ENCODE results near the gene EIF2AK3.
A peak's percentile ranks its signal among the peaks of the same experiment; 100 is the strongest.

EIF2AK3 gene

DNA sequence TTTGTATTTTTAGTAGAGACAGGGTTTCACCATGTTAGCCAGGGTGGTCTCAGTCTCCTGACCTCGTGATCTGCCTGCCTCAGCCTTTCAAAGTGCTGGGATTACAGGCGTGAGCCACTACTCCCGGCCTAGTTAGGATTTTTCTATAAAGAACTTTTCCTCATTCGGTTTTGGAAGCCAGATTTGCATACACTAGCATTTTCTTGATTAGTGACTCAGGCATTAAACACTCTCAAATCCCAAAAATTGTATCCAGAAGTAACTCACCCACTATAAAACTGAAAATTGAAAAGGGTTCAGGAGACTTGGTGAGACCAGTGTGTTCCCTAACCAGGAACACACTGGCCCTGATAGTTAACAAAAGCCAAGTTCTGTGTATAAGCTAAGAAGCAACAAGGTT, 25.2 kb downstream of the EIF2AK3 start:
- TF ChIP-seq, protein P1, sequence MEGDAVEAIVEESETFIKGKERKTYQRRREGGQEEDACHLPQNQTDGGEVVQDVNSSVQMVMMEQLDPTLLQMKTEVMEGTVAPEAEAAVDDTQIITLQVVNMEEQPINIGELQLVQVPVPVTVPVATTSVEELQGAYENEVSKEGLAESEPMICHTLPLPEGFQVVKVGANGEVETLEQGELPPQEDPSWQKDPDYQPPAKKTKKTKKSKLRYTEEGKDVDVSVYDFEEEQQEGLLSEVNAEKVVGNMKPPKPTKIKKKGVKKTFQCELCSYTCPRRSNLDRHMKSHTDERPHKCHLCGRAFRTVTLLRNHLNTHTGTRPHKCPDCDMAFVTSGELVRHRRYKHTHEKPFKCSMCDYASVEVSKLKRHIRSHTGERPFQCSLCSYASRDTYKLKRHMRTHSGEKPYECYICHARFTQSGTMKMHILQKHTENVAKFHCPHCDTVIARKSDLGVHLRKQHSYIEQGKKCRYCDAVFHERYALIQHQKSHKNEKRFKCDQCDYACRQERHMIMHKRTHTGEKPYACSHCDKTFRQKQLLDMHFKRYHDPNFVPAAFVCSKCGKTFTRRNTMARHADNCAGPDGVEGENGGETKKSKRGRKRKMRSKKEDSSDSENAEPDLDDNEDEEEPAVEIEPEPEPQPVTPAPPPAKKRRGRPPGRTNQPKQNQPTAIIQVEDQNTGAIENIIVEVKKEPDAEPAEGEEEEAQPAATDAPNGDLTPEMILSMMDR (conservative IDR thresholded peaks at IDR 0.05; ENCODE audit: control insufficient read depth, insufficient read depth, low read depth, low read length), result no peak
- no peak for DNase-seq (ENCODE audit: low read depth)
- H3K4me3 ChIP-seq (ENCODE audit: control insufficient read depth, low read depth, low read length), result no peak overlapping the region

DNA sequence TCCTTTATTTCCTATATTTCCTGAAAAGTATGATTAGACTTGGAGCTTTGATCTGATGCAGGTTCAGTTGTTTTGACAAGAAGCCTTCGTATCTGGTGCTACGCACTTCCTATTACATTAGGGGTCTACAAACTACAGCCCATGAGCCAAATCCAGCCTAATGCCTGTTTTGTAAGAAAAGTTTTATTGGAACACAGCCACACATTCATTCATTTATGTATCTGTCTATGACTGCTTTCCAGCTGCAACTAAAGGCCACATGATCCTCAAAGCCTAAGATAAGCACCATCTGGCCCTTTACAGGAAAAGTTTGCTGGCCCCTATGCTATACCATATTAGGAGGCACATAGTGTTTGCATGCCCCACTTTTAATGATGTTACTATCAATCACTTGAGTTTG, 26.0 kb downstream of the EIF2AK3 start:
- DNase-seq (ENCODE audit: low read depth), result no peak
- TF ChIP-seq, protein P1 (conservative IDR thresholded peaks at IDR 0.05; ENCODE audit: control insufficient read depth, insufficient read depth, low read depth, low read length), result no peak
- H3K4me3 ChIP-seq (ENCODE audit: control insufficient read depth, low read depth, low read length), result no peak overlapping the region

DNA sequence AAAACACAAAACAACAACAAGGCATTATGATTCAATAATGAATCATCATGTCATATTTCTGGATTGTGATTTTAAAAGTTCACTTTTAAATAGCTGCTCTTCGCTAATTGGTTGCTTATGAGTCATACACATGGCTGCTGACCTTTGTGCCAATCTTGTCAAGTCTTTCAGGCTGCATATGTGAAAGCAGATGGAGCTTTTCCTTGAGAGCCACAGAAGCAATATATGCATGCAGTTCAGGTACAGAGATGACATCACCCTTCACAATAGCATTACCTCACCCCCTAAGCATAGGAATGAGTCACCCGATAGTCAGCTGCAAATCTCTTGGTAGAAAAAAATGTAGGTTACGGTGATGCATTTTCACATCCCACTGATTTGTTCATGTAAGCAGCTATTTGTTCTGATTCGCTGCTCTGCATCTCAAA, 27.2 kb downstream of the EIF2AK3 start:
- TF ChIP-seq, protein P1 (conservative IDR thresholded peaks at IDR 0.05; ENCODE audit: control insufficient read depth, insufficient read depth, low read depth, low read length), result no peak
- no peak overlapping the region for H3K4me3 ChIP-seq (ENCODE audit: control insufficient read depth, low read depth, low read length)
- DNase-seq (ENCODE audit: low read depth), result peak; percentile 98

DNA sequence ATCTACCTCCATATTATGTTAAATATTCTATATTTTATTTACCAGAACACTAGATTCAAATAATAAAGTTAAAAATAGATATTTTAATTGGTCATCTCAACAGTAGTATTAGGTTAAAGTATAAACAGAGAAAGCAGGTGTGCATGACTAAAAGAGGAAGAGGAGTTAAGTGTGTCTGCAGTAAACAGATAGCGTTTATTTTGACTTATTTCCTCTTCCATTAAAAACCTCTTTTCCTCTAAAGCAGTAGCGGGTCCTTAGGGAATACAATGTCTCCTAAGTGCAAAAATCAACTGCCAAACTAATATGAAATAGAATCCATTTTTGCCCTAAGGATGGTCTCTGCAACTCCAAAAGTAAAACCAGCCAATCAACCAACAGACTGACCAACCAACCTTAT, 27.7 kb downstream of the EIF2AK3 start:
- TF ChIP-seq, protein P1 (conservative IDR thresholded peaks at IDR 0.05; ENCODE audit: control insufficient read depth, insufficient read depth, low read depth, low read length), result no peak
- no peak overlapping the region for H3K4me3 ChIP-seq (ENCODE audit: control insufficient read depth, low read depth, low read length)
- DNase-seq (ENCODE audit: low read depth), result no peak

DNA sequence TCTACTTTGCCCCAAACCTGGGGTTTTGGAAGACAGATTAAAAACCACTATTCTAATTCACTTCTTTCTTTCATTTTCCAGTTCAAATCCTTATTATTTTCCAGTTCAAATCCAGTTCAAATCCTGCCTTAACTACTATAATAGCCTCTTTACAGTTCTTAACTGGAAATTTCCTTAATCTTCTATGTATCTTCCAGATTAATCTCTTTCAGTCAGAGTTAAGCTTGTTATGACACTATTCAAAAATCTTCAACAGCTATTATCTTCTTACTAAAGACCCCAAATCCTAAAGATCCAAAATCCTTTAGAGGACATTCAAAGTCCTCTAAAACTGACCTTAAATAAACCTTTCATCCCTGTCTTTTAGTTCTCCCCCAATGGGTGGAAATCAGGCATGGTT, 30.1 kb downstream of the EIF2AK3 start:
- H3K4me3 ChIP-seq (ENCODE audit: control insufficient read depth, low read depth, low read length), result no peak overlapping the region
- TF ChIP-seq, protein P1 (conservative IDR thresholded peaks at IDR 0.05; ENCODE audit: control insufficient read depth, insufficient read depth, low read depth, low read length), result no peak
- DNase-seq (ENCODE audit: low read depth), result no peak

DNA sequence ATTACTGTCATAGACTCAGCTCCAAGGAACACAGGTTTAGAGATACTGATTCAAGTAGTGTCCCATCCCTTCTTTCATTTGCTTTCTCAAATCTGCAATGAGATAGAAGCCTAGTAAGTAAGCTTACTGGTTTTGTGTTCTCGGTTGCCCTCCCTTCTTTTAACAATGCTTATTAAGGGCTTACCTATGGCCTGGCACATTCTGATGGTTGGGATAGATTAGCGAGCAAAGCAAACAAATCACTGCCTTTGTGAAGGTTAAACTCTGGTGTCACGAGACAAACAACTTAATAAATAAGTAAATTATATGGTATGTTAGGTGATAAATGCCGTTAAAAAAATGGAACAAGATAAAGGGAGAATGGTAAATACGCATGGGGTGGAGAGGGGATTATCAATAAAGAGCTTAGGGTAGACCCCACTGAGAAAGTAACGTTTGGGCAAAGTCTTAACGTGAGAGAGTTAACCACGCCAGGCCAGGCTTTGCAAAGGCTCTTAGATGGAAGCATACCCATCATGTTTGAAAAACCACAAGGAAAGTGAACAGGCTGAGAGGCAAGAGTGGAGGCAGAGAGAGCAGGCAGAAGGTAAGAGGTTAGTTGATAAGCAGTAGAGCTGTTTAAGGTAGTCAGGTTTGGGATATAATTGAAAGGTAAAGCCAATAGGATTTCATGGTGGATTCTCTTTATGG, 31.0 kb downstream of the EIF2AK3 start:
- TF ChIP-seq, protein P1 (conservative IDR thresholded peaks at IDR 0.05; ENCODE audit: control insufficient read depth, insufficient read depth, low read depth, low read length), result no peak
- DNase-seq (ENCODE audit: low read depth), result no peak
- H3K4me3 ChIP-seq (ENCODE audit: control insufficient read depth, low read depth, low read length), result no peak overlapping the region
